Activated CD4-positive, alpha-beta memory T cell treated with anti-CD3 and anti-CD28 coated beads, Interleukin-2, amount 10 ng/mL, durations not matched to agents 7 days and 5 days (primary cell): ENCODE data around the gene ACER1. TPM values are rescaled to one million over a fixed set of nuclear protein-coding genes. Genes with fewer than 3 reads are reported as not detected.

Experiments used
- total RNA-seq, 2 experiments: library from RNA; stranded (reverse); gene quantifications; one replicate each; pipeline ENCODE4 v1.2.3, GENCODE V29; 2021

ACER1 gene
- total RNA-seq, 2 experiments from 2014 or later: 0.15 to 0.30 TPM

Other genes with a start within 250 kb of the ACER1 start
- gene RFX2, start 223.1 kb downstream of the ACER1 start, total RNA-seq: 10 to 100 TPM in 1 of 2 experiments, 1 to 10 TPM in 1; 9.0 to 10.4 TPM
- gene ACSBG2, start 197.9 kb downstream of the ACER1 start, total RNA-seq: under 1 TPM in 1 of 2 experiments, not detected in 1; 0.33 TPM
- 10 to 100 TPM; 35.6 to 37.2 TPM for gene MLLT1, start 53.6 kb downstream of the ACER1 start, total RNA-seq
- gene CLPP, start 27.9 kb upstream of the ACER1 start, total RNA-seq: 100 to 1,000 TPM; 136 to 147 TPM
- 10 to 100 TPM; 52.0 to 52.5 TPM for gene ALKBH7, start 39.2 kb upstream of the ACER1 start, total RNA-seq
- gene PSPN, start 42.3 kb upstream of the ACER1 start, total RNA-seq: 1 to 10 TPM; 2.3 to 2.7 TPM
- gene GTF2F1, start 59.6 kb upstream of the ACER1 start, total RNA-seq: 10 to 100 TPM; 75.5 to 79.8 TPM
- 100 to 1,000 TPM; 246 to 250 TPM for gene KHSRP, start 91.2 kb upstream of the ACER1 start, total RNA-seq
- not detected for gene SLC25A41, start 100.2 kb upstream of the ACER1 start, total RNA-seq
- 10 to 100 TPM; 30.0 to 35.7 TPM for gene SLC25A23, start 126.2 kb upstream of the ACER1 start, total RNA-seq
- under 1 TPM; 0.63 to 0.93 TPM for gene CRB3, start 130.7 kb upstream of the ACER1 start, total RNA-seq
- gene DENND1C, start 148.2 kb upstream of the ACER1 start, total RNA-seq: 100 to 1,000 TPM in 1 of 2 experiments, 10 to 100 TPM in 1; 97.2 to 101 TPM
- 1 to 10 TPM; 2.5 to 3.0 TPM for gene TUBB4A, start 168.7 kb upstream of the ACER1 start, total RNA-seq
- gene TNFSF9, start 197.4 kb upstream of the ACER1 start, total RNA-seq: 1 to 10 TPM; 5.7 to 5.8 TPM